HepG2 (cell line): ENCODE measurements around the gene APEX1. TPM values are rescaled to one million over a fixed set of nuclear protein-coding genes. Genes with fewer than 3 reads are reported as not detected.
A peak's percentile ranks its signal among the peaks of the same experiment; 100 is the strongest.

Source experiments
- AGO2 ChIP-seq: fragments of 200-400 bp; formaldehyde crosslinking; optimal IDR thresholded peaks from 2 replicates; pipeline ENCODE3; 2017; ENCODE audit warnings: mild to moderate bottlenecking, low read depth, low read length, moderate library complexity
- ARID2 ChIP-seq: sonication (generic); formaldehyde crosslinking; IDR thresholded peaks from 2 replicates; pipeline ENCODE4 v1.8.1; 2022; ENCODE audit warnings: mild to moderate bottlenecking, missing genetic modification reagents, borderline replicate concordance
- BATF2 ChIP-seq: sonication (generic); formaldehyde crosslinking; IDR thresholded peaks from 2 replicates; pipeline ENCODE4 v1.8.0; 2022; ENCODE audit warnings: mild to moderate bottlenecking, missing genetic modification reagents, moderate library complexity
- BORCS8-MEF2B ChIP-seq: sonication (generic); formaldehyde crosslinking; IDR thresholded peaks from 2 replicates; pipeline ENCODE4 v1.8.0; 2022; ENCODE audit warnings: mild to moderate bottlenecking, missing genetic modification reagents
- ETV5 ChIP-seq: IDR thresholded peaks from 2 replicates; pipeline ENCODE4 v1.6.1; 2018; ENCODE audit warnings: missing biosample characterization, missing genetic modification reagents, inconsistent platforms, borderline replicate concordance
- HOXA3 ChIP-seq: sonication (generic); formaldehyde crosslinking; IDR thresholded peaks from 2 replicates; pipeline ENCODE4 v1.5.0; 2020; ENCODE audit warnings: missing genetic modification reagents
- ZBTB4 ChIP-seq: sonication (generic); formaldehyde crosslinking; IDR thresholded peaks from 2 replicates; pipeline ENCODE4 v1.4.0; 2020; ENCODE audit warnings: missing genetic modification reagents, mild to moderate bottlenecking, borderline replicate concordance
- ZBTB43 ChIP-seq: sonication (generic); formaldehyde crosslinking; conservative IDR thresholded peaks from 2 replicates; pipeline ENCODE4 v1.4.0; 2020; ENCODE audit warnings: missing genetic modification reagents
- ZNF160 ChIP-seq: sonication (generic); formaldehyde crosslinking; IDR thresholded peaks from 2 replicates; pipeline ENCODE4 v1.8.0; 2022; ENCODE audit warnings: mild to moderate bottlenecking, inconsistent platforms, missing genetic modification reagents
- ZNF264 ChIP-seq: sonication (generic); formaldehyde crosslinking; IDR thresholded peaks from 2 replicates; pipeline ENCODE4 v1.4.0; 2020; ENCODE audit warnings: missing genetic modification reagents
- ZNF276 ChIP-seq: sonication (generic); formaldehyde crosslinking; IDR thresholded peaks from 2 replicates; pipeline ENCODE4 v1.4.0; 2020; ENCODE audit warnings: mild to moderate bottlenecking, low read depth, missing genetic modification reagents
- ZNF563 ChIP-seq: sonication (generic); formaldehyde crosslinking; IDR thresholded peaks from 2 replicates; pipeline ENCODE4 v1.8.0; 2022; ENCODE audit warnings: mild to moderate bottlenecking, moderate library complexity, missing genetic modification reagents
- ZNF883 ChIP-seq: sonication (generic); formaldehyde crosslinking; IDR thresholded peaks from 2 replicates; pipeline ENCODE4 v1.5.1; 2020; ENCODE audit warnings: mild to moderate bottlenecking, missing genetic modification reagents; ENCODE audit errors: not compliant biosample characterization
- polyA plus RNA-seq, 8 experiments: library from polyadenylated mRNA; depleted of rRNA in 3 of 8; stranded (reverse) in 7 of 8; unstranded in 1 of 8; fragments of >200 nt; fragmentation: Illumina TruSeq in 4 of 8; extraction: Trizol in 4 of 8; gene quantifications; 2 replicates each; pipeline versions ENCODE4 v1.2.1 to v1.2.3, GENCODE V29; 2011 to 2016; ENCODE audit warnings: low read depth in 4 of 8, missing spikeins in 1 of 8, mixed read lengths in 1 of 8; ENCODE audit not compliant: insufficient read depth in 1 of 8
- total RNA-seq, 5 experiments: library from RNA; depleted of rRNA; stranded (reverse); fragments of >200 nt; fragmentation: Illumina TruSeq; extraction: Trizol; gene quantifications; 2 replicates each; pipeline ENCODE4 v1.2.3, GENCODE V29; 2016; ENCODE audit warnings: low read depth in 1 of 5
- TF ChIP-seq, protein P1 (sequence below): sonication (generic); formaldehyde crosslinking; IDR thresholded peaks from 2 replicates; pipeline ENCODE4 v1.4.0; 2020; ENCODE audit warnings: low read depth, mild to moderate bottlenecking, missing genetic modification reagents
- TF ChIP-seq, protein P2 (sequence below), 2 experiments: sonication (generic) in 1 of 2; formaldehyde crosslinking in 1 of 2; IDR thresholded peaks; 2 replicates each; pipeline versions ENCODE4 v1.5.1 to v1.6.1; 2011 to 2020; ENCODE audit warnings: borderline replicate concordance in 1 of 2, low read depth in 1 of 2, low read length in 1 of 2, mild to moderate bottlenecking in 1 of 2, missing genetic modification reagents in 1 of 2, moderate library complexity in 1 of 2

Gene APEX1
- total and polyA plus RNA-seq, 2 of the 13 experiments (the other 11 are each of a cell fraction or from before 2014, with no cell fraction given), result 171 to 405 TPM

DNA sequence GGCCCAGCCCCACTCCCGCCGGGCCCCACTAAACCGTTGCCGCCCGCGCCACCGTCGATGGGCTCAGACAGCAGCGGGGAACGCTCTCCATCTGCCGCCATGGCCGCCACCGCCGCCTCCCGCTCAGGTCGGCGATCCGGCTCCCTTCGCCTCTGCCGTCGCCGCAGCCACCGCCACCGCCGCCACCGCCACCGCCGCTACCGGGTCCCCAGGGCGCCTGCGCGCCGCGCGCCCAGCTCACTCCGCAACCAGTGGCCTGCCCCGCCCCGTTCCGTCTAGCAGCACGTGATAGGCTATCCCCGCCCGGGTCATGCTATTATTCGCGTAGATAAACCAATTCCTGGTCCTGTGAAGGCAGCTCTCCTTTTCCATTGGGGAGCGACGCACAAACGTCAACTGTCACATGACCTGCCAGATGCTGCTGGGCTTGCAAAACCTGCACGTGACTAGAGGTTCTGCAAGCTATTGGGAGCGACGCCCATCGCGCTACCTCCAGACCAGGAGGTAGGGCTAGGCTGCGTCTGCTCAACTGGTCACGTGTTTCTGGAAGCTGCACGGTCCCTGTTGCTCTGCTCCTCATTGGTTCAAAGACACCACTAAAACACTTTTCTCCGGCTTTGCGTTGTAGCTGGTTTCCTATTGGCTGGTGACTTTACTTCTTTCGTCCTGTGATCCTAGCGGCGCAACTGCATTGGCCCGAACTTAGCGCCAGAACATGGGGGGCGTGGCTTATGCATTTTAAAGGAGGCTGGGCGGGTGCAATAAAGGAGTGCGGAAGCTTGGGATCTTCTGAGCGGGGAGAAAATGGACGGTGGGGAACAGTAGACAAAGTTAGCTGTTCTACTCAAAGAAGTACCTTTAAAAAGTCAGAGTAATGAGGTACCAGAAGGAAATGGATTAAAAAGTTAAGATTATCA, 6.5 kb downstream of the APEX1 start, which contains the start of gene PIP4P1 (continued):
- TF ChIP-seq, protein P1, sequence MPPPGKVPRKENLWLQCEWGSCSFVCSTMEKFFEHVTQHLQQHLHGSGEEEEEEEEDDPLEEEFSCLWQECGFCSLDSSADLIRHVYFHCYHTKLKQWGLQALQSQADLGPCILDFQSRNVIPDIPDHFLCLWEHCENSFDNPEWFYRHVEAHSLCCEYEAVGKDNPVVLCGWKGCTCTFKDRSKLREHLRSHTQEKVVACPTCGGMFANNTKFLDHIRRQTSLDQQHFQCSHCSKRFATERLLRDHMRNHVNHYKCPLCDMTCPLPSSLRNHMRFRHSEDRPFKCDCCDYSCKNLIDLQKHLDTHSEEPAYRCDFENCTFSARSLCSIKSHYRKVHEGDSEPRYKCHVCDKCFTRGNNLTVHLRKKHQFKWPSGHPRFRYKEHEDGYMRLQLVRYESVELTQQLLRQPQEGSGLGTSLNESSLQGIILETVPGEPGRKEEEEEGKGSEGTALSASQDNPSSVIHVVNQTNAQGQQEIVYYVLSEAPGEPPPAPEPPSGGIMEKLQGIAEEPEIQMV (CRISPR knock-in tag), result peak; percentile 87
- TF ChIP-seq AGO2, result peak; percentile 75
- TF ChIP-seq HOXA3, result peak; percentile 92
- TF ChIP-seq ZBTB43 (CRISPR knock-in tag), result peak; percentile 93
- TF ChIP-seq, protein P2, sequence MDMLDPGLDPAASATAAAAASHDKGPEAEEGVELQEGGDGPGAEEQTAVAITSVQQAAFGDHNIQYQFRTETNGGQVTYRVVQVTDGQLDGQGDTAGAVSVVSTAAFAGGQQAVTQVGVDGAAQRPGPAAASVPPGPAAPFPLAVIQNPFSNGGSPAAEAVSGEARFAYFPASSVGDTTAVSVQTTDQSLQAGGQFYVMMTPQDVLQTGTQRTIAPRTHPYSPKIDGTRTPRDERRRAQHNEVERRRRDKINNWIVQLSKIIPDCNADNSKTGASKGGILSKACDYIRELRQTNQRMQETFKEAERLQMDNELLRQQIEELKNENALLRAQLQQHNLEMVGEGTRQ (IDR thresholded peaks at IDR 0.05; ENCODE audit: low read depth, low read length), result peak; percentile 100
- TF ChIP-seq, protein P2 (CRISPR knock-in tag; IDR thresholded peaks at IDR 0.05; ENCODE audit: borderline replicate concordance), result peak; percentile 100
- peak; percentile 78; the same call in 1 of the 2 replicates for TF ChIP-seq BATF2
- peak; percentile 95 for TF ChIP-seq ZNF276 (CRISPR knock-in tag)
- TF ChIP-seq ZNF563 (CRISPR knock-in tag), result peak; percentile 79
- peak; percentile 87 for TF ChIP-seq ZNF883 (CRISPR knock-in tag)
- peak; percentile 86 for TF ChIP-seq ZNF160 (CRISPR knock-in tag)
- TF ChIP-seq ARID2 (CRISPR knock-in tag), result no peak
- TF ChIP-seq ZBTB4 (CRISPR knock-in tag), result peak; percentile 12; the same call in 1 of the 2 replicates
- peak; percentile 51; the same call in 1 of the 2 replicates for TF ChIP-seq ZNF264 (CRISPR knock-in tag)
- peak; percentile 56 for TF ChIP-seq ETV5 (CRISPR knock-in tag)
- TF ChIP-seq BORCS8-MEF2B (CRISPR knock-in tag), result peak; percentile 87
